Glutamatergic neuron (in vitro differentiated cells): ENCODE data around the gene TEPSIN. TPM values are rescaled to one million over a fixed set of nuclear protein-coding genes. Genes with fewer than 3 reads are reported as not detected.
A peak's percentile ranks its signal among the peaks of the same experiment; 100 is the strongest.

Experiments
- DNase-seq: peaks from one replicate; pipeline ENCODE4 v3.0.0; 2022
- H3K27ac Mint-ChIP-seq: one replicate; pipeline ENCODE4 v1.8.0; 2020; ENCODE audit warnings: mild to moderate bottlenecking, mixed read lengths, inconsistent platforms; ENCODE audit not compliant: unreplicated experiment
- H3K27me3 Mint-ChIP-seq: one replicate; pipeline ENCODE4 v1.8.0; 2020; ENCODE audit warnings: mild to moderate bottlenecking, moderate library complexity, mixed read lengths, inconsistent platforms; ENCODE audit not compliant: unreplicated experiment
- H3K36me3 Mint-ChIP-seq: one replicate; pipeline ENCODE4 v1.8.0; 2020; ENCODE audit warnings: mild to moderate bottlenecking, mixed read lengths, inconsistent platforms; ENCODE audit not compliant: unreplicated experiment
- H3K4me1 Mint-ChIP-seq: one replicate; pipeline ENCODE4 v1.8.0; 2020; ENCODE audit warnings: mild to moderate bottlenecking, low read depth, mixed read lengths, inconsistent platforms; ENCODE audit not compliant: unreplicated experiment
- H3K4me3 Mint-ChIP-seq: one replicate; pipeline ENCODE4 v1.8.0; 2020; ENCODE audit warnings: mild to moderate bottlenecking, mixed read lengths, inconsistent platforms; ENCODE audit not compliant: unreplicated experiment
- H3K9me3 Mint-ChIP-seq: one replicate; pipeline ENCODE4 v1.8.0; 2020; ENCODE audit warnings: mild to moderate bottlenecking, moderate library complexity, mixed read lengths, inconsistent platforms; ENCODE audit not compliant: unreplicated experiment
- CTCF ChIP-seq: fragments of 200-600 bp; sonication (generic); IDR thresholded peaks from one replicate; pipeline ENCODE4 v1.5.0; 2021; ENCODE audit not compliant: partially characterized antibody, unreplicated experiment
- total RNA-seq: library from RNA; stranded (reverse); fragmentation: NEBNext Ultra II Directional; extraction: Animal tissue kit (Norgen Biotek cat#: 25700); gene quantifications from one replicate; pipeline ENCODE4 v1.2.1, GENCODE V29; 2021; ENCODE audit not compliant: unreplicated experiment

TEPSIN gene
- total RNA-seq, 1 donor from 2014 or later: 85.7 TPM

- H3K4me3 Mint-ChIP-seq: no peak overlapping the region
- peaks cover 7% of the 10 kb centered on the region for H3K9me3 Mint-ChIP-seq
- peaks cover 10% of the 10 kb centered on the region for H3K27me3 Mint-ChIP-seq
- peaks cover 7% of the 10 kb centered on the region for H3K4me1 Mint-ChIP-seq
- peaks cover 10% of the 10 kb centered on the region for H3K36me3 Mint-ChIP-seq
- no peak for TF ChIP-seq CTCF
- no peak for DNase-seq
- H3K27ac Mint-ChIP-seq: no peak overlapping the region
Observed at GRCh38 chr17:81231766-81232581, 6.9 kb downstream of the TEPSIN start.

GRCh38 chr17:81231121-81231645, 7.7 kb downstream of the TEPSIN start:
- peak; percentile 15 for DNase-seq
- Mint-ChIP-seq H3K4me1 (peaks cover 7% of the 10 kb centered on the region), H3K27me3 (peaks cover 10% of the 10 kb centered on the region), H3K27ac (no peak overlapping the region), H3K9me3 (peaks cover 7% of the 10 kb centered on the region), H3K36me3 (peaks cover 10% of the 10 kb centered on the region), H3K4me3 (peak overlapping the region; percentile 8)
- TF ChIP-seq CTCF: no peak

- no peak for TF ChIP-seq CTCF
- Mint-ChIP-seq H3K9me3 (peaks cover 11% of the 10 kb centered on the region), H3K36me3 (peaks cover 15% of the 10 kb centered on the region), H3K27ac (no peak overlapping the region), H3K4me1 (peaks cover 7% of the 10 kb centered on the region), H3K4me3 (no peak overlapping the region), H3K27me3 (peaks cover 10% of the 10 kb centered on the region)
- peak; percentile 16 for DNase-seq
Observed at GRCh38 chr17:81230043-81230820, 8.6 kb downstream of the TEPSIN start.

- peaks cover 4% of the 10 kb centered on the region for H3K4me1 Mint-ChIP-seq
- peaks cover 15% of the 10 kb centered on the region for H3K36me3 Mint-ChIP-seq
- H3K27me3 Mint-ChIP-seq: peaks cover 9% of the 10 kb centered on the region
- no peak overlapping the region for H3K27ac Mint-ChIP-seq
- peak overlapping the region; percentile 47 for H3K4me3 Mint-ChIP-seq
- peaks cover 10% of the 10 kb centered on the region for H3K9me3 Mint-ChIP-seq
- no peak for TF ChIP-seq CTCF
- DNase-seq: no peak
Observed at GRCh38 chr17:81229666-81229920, 9.3 kb downstream of the TEPSIN start.
